22Rv1 (cell line): ENCODE measurements around the gene FAM47E.

ENCODE experiments used
- H3K27ac ChIP-seq: fragments of 450-650 bp; 2 replicates; pipeline ENCODE4 v1.5.1; 2017
- CTCF ChIP-seq: fragments of 450-650 bp; IDR thresholded peaks from 2 replicates; pipeline ENCODE4 v1.5.1; 2017; ENCODE audit warnings: mild to moderate bottlenecking
- ZFX ChIP-seq: fragments of 450-650 bp; IDR thresholded peaks from 2 replicates; pipeline ENCODE4 v1.6.1; 2017; ENCODE audit warnings: antibody characterized with exemption, borderline replicate concordance

Gene FAM47E

GRCh38 chr4:76252271-76252653 is 741 bp downstream of the FAM47E start:
- TF ChIP-seq CTCF = no peak
- no peak for TF ChIP-seq ZFX
- H3K27ac ChIP-seq = peak overlapping the region; percentile 51; the same call in 1 of the 2 replicates

DNA sequence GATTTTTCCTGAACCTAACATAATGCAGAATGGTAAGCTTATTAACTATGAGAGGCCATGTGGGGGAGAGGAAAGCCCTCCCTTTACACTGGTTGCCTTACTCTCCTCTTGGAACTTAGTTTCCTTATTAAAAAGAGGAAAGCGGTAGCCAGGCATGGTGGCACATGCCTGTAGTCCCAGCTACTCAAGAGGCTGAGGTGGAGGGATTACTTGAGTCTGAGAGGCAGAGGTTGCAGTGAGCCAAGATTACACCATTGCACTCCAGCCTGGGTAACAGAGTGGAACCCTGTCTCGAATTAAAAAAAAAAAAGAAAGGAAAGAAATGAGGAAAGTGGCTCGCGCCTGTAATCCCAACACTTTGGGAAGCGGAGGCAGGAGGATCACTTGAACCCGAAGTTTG is 2.0 kb downstream of the FAM47E start:
- no peak for TF ChIP-seq ZFX
- H3K27ac ChIP-seq = no peak overlapping the region

DNA sequence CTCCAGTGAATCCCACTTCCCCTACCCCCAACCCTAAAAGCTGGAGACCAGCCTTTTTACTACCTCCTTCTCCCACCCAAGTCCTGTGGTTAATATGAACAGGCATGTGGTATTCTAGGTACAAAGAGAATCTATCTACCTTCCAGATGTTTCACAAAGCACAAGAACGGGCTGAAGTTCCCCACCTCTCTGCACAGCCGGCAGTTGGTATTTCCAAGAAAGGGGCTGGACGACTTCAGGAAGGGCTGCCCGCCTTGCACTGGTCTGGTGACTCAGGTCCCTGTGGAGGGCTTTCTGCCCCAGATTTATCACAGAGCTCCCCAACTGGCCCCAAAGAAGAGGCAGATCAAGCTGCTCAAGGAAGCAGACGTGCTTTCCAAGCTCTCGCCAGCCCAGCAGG is 4.5 kb downstream of the FAM47E start:
- no peak for TF ChIP-seq CTCF
- TF ChIP-seq ZFX = no peak
- no peak overlapping the region for H3K27ac ChIP-seq

DNA sequence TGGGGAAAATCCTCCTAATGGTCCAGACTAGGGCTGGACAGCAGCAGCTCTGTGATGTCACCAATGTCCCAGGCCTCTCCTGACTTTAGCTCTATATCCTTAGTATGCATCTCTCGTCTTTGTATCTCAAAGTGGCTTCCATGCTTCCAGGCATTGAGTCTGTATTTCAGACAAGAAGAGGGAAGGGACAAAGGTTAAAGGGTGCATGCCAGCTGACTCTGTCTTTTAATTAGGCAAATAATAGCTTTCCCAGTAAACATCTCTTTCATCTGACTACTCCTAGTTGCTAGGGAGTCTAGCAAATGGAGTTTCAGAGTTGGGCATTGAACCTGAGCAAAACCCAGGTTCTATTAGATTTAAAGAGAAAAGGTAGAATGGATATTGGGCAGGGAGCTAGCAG is 5.4 kb downstream of the FAM47E start:
- TF ChIP-seq CTCF (no peak), ZFX (no peak)
- H3K27ac ChIP-seq = no peak overlapping the region

DNA sequence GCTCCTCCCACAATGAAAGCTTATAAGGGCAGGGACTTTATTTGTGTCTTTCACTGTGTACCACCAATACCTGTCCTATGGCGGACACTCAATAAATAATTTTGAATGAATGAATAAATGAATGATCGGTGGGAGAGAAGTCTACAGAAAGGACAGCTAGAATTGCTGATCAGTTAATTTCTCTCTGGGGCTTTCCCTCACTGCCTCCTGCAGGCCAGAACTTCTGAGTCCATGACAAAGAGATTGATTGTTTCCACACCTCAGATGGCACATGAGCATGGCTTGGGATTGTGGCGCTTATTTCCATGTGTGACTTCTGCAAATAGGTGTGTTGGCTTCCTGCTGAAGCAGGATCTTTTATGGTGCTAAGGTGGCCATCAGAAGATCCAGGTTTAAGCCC is 6.3 kb downstream of the FAM47E start:
- H3K27ac ChIP-seq = no peak overlapping the region
- TF ChIP-seq ZFX (no peak), CTCF (no peak)

- no peak for TF ChIP-seq ZFX
- TF ChIP-seq CTCF = no peak
- H3K27ac ChIP-seq = no peak overlapping the region
Measured at GRCh38 chr4:76260571-76260970, 9.1 kb downstream of the FAM47E start.

- no peak overlapping the region for H3K27ac ChIP-seq
- TF ChIP-seq ZFX (no peak), CTCF (no peak)
Measured at GRCh38 chr4:76265631-76266218, 14.2 kb downstream of the FAM47E start.

DNA sequence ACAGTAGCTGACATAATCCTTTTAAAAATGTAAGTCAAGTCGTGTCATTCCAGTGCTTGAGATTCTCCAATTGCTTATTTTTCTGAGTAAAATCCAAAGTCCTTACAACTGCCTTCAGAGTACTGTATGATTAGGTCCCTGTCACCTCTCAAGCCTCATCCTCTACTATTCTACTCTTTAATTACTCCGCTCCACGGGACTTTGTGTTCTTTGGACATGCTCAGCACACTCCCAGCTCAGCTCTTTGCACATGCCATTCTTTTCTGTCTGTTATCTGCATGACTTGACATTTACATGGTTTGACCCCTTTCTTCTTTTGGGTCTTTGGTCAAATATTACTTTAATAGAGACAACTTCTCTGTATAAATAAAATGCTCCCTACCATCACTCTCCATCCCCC is 15.1 kb downstream of the FAM47E start:
- no peak overlapping the region for H3K27ac ChIP-seq
- no peak for TF ChIP-seq ZFX
- TF ChIP-seq CTCF = no peak
